ENCODE results near the gene PARP6.

PARP6 gene

DNA sequence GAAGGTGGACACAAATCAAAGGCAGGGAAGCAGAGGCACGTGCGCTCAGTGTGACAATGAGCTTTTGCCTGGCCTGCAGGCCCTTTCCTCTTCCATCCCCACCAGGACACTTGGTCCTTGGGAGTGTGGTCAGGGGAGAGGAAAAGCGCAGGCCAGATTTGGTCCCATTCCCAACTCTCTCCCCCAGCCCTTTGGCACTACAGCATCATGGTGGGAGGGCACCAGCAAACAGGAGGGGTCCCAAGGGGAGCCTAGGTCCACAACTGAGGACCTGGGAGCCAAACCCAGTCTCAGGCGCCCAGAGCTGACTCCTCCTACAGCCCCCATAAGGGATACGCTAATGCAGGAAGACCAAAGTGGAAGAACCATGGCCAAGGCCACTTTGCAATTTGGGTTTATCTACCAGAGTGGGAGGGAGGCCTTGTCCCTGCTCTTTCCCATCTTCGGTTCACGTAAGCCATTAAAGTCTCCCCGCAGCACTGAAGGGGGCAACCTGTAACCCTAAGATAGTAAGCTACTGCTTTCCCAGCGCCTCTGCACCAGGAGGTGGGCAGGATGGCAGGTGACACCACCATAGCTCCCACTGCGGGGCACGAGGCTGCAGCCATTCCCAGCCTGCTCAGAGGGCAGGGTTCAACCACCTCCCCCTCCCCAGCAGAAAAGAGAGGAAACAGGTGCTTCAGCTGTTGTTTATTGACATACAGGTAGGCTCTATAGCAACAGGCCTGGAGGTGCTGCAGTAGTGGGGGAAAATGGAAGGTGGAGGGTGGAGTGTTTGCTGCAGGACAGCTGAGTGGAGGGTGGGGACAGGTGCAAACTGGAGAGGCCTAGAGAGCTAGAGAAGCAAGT lies 73.8 kb downstream of the PARP6 start:
- DNase-seq, result no peak

DNA sequence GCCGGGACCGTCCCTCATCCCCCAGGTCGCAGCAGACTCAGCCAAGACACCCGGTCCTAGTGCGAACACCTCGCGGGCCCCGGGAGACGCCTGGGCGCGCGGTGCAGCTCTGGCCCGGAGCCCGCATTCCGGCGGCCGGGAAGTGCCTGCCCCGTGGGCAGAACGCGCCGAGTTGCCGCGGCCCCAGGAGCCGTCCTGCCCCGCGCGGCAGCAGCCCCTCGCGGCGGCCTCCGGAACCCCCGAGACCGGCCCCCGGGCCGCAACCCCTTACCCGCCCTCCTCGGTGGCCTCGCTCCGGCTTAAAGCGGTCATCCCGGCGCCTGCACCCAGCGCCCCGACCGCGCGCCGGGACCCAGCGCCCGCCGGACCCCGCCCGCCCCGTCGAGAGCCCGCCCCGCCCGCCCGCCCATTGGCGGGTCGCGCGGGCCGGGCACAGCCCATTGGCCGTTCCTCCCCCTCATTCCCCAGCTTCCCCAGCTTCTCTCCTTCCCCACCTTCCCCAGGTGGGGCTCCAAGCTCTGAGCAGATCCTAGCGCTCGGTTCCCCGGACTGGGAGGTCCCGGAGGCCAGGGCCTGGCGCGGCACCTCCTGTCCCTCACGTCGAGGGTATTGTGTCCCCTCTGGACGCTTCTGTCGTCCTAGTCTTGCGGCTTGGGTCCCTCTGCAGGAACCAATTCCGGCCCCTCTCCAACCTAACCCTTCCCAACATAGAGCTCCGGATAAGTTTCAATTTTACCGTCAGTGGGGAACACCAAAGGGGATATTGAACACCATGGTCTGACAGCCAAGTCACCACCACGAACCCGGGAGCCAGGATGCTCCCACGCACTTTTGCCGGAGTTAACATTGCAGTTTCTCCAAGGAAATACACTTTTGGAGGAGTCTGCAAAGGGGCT lies 74.6 kb downstream of the PARP6 start, which contains the start of gene GRAMD2A:
TSS of gene GRAMD2A (minus strand) at position 328 of the 896 bp plus-strand sequence.
- DNase-seq, result no peak

- DNase-seq, result no peak
These were observed 75.3 kb downstream of the PARP6 start for GRCh38 chr15:72197041-72197459.

DNA sequence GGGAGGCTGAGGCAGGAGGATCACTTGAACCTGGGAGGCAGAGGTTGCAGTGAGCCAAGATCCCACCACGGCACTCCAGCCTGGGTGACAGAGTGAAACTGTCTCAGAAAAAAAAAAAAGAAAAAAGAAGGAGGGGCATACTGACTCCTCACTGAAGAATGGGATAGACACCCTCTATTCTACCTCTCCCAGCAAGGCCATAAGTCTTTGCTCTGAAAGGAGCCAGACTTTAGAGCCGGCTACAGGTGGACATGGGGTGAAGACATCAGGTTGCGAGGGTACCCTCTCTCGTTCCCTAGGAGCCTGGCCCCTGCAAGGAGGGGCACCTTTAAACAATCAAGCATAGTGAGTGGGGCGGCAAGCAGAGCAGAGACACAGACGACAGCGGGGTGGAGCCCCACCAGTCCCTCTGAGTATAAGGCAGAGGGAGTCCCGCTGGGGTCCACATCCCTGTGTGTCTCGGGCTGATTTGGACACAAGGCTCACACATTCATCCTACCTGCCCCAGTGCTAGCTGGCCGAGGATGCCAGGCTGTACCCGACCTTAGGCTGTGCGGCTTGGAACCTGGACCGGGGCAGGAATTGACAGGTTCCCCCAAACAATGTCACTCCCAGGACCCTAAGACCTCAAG lies 75.8 kb downstream of the PARP6 start:
- DNase-seq, result no peak

DNA sequence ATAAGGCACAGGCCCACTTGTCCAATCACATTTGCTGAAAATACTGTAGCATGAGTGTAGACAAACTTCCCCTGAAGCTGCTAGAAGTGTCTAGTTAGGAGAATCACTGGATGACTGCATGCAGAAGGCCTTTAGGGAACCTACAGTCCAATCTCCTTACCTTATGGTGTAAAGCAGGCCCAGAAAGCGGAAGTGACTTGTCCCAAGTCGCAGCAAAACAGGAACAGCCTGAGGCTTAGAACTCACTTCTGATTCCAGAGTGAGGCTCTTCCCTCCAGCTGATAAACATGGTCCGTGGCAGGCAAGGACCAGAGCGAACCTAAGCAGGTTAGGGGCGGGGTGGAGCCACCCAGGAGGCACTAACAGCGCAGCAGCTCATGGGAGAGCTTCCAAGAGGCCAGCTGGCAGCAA lies 77.2 kb downstream of the PARP6 start:
- DNase-seq, result peak; percentile 74

DNA sequence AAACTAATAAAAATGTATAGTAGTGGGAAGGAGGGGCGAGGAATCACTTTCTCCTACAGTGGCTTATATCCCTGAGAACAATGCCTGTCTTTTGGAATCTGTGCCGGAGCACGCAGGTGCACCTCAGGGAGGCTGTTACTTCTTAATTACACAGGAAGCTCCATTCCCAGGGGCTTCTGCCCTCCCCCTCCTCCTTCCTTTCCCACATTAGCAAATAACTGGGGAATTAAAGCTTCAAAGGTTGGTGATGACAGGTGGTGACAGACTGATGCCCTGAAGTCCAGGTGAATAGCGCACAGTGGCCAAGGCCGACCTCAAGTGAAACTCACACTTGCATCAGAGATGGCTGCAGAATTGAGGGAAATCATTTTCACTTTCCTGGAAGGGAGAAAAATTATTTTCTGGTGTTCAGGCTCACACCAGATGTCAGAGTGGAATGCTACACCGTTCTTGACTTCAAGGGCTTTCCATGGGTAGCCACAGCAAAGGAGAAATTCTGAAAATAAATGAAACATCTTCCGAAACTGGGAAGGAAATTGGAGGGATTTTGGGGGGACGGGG lies 78.4 kb downstream of the PARP6 start:
- no peak for DNase-seq

DNA sequence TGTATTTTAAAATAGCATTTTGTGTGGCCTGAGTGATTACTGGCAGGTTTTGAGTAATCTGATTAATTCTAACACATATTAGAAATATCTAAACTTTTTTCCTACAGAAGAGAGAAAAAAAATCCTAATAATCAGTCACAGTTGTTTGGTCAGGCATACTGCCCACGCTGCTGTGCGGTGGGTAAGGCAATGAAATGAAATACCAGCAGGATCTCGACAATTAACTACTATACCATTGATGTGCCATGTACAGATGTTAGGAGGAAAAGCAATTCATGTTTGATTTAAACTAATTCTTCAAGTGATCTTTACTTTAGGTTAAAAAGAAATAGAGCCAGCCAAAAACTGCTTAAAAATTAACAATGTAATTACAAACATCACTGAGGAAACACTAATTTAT lies 79.9 kb downstream of the PARP6 start:
- no peak for DNase-seq

Measured in SIG-M5 (cell line).